ENCODE results near the gene CRYBB3. TPM values are rescaled to one million over a fixed set of nuclear protein-coding genes. Genes with fewer than 3 reads are reported as not detected.

Gene CRYBB3
- total RNA-seq = 1.4 TPM

- no peak for DNase-seq (ENCODE audit: low spot score)
Measured at GRCh38 chr22:25199731-25200520, at the start of gene CRYBB3. CRYBB3 (plus strand) TSS chr22:25199858; CDS start chr22:25201397, 1,539 bp downstream.

- peak; percentile 89 for DNase-seq (ENCODE audit: low spot score)
Measured at GRCh38 chr22:25153961-25154666, 45.5 kb upstream of the CRYBB3 start.

GRCh38 chr22:25154667-25154999 lies 45.0 kb upstream of the CRYBB3 start:
- no peak for DNase-seq (ENCODE audit: low spot score)

GRCh38 chr22:25156736-25157135 lies 42.9 kb upstream of the CRYBB3 start:
- no peak for DNase-seq (ENCODE audit: low spot score)

GRCh38 chr22:25159028-25159427 lies 40.6 kb upstream of the CRYBB3 start:
- no peak for DNase-seq (ENCODE audit: low spot score)

GRCh38 chr22:25160120-25160996 lies 39.3 kb upstream of the CRYBB3 start:
- no peak for DNase-seq (ENCODE audit: low spot score)

- no peak for DNase-seq (ENCODE audit: low spot score)
Measured at GRCh38 chr22:25161017-25161915, 38.4 kb upstream of the CRYBB3 start.

GRCh38 chr22:25161916-25162530 lies 37.6 kb upstream of the CRYBB3 start:
- no peak for DNase-seq (ENCODE audit: low spot score)

- no peak for DNase-seq (ENCODE audit: low spot score)
Measured at GRCh38 chr22:25162561-25162960, 37.1 kb upstream of the CRYBB3 start.

GRCh38 chr22:25165785-25166184 lies 33.9 kb upstream of the CRYBB3 start:
- DNase-seq (ENCODE audit: low spot score) = no peak

- DNase-seq (ENCODE audit: low spot score) = no peak
Measured at GRCh38 chr22:25166266-25167040, 33.2 kb upstream of the CRYBB3 start.

GRCh38 chr22:25167082-25167481 lies 32.6 kb upstream of the CRYBB3 start:
- DNase-seq (ENCODE audit: low spot score) = no peak

GRCh38 chr22:25167834-25168601 lies 31.6 kb upstream of the CRYBB3 start:
- DNase-seq (ENCODE audit: low spot score) = no peak

- DNase-seq (ENCODE audit: low spot score) = no peak
Measured at GRCh38 chr22:25169278-25170031, 30.2 kb upstream of the CRYBB3 start.

GRCh38 chr22:25170426-25170980 lies 29.2 kb upstream of the CRYBB3 start:
- no peak for DNase-seq (ENCODE audit: low spot score)

- DNase-seq (ENCODE audit: low spot score) = peak; percentile 24
Measured at GRCh38 chr22:25172153-25172552, 27.5 kb upstream of the CRYBB3 start.

- no peak for DNase-seq (ENCODE audit: low spot score)
Measured at GRCh38 chr22:25174156-25174887, 25.3 kb upstream of the CRYBB3 start.
